GM12878 (cell line): ENCODE results near the gene RGP1. TPM values are rescaled to one million over a fixed set of nuclear protein-coding genes. Genes with fewer than 3 reads are reported as not detected.

ENCODE experiments used
- ATAC-seq: fragments of 200-7000 bp; cut with Tn5 transposase; 3 replicates; pipeline ENCODE4 v1.9.1; 2020; ENCODE audit warnings: mild to moderate bottlenecking, moderate library complexity
- BruUV-seq: library from RNA; stranded (reverse); fragments of 400-500 nt; replicated peaks from 2 replicates; lab custom pipeline; 2021; lab: Mats Ljungman, UMichigan
- CTCF ChIA-PET: fragments of 300-600 bp; sonication (Branson Sonifier 250); formaldehyde crosslinking; extraction: SDS; loops from one replicate; lab custom pipeline; 2021; ENCODE audit warnings: inconsistent platforms; lab: Yijun Ruan, JAX
- POLR2A ChIA-PET: fragments of 350-600 bp; formaldehyde crosslinking; extraction: SDS; loops from one replicate; lab custom pipeline; 2021; ENCODE audit warnings: inconsistent platforms; lab: Charles Lee
- RAD21 ChIA-PET: fragments of 300-600 bp; sonication (Branson Sonifier 250); formaldehyde crosslinking; loops from one replicate; lab custom pipeline; 2023; ENCODE audit warnings: antibody characterized with exemption; ENCODE audit not compliant: unreplicated experiment; lab: Charles Lee
- SMC1A ChIA-PET: fragments of 300-600 bp; sonication (Branson Sonifier 250); formaldehyde crosslinking; loops from one replicate; lab custom pipeline; 2023; ENCODE audit not compliant: unreplicated experiment, uncharacterized antibody; lab: Charles Lee
- DNase-seq: peaks from one replicate; pipeline ENCODE4 v3.0.0-alpha.2; 2011; ENCODE audit warnings: low read depth, low spot score
- FAIRE-seq: peaks from 3 replicates; lab custom pipeline; 2011; peaks lifted over from hg19 to GRCh38; lab: Jason Lieb, UNC
- H2AFZ ChIP-seq: 2 replicates; pipeline ENCODE4 v1.6.0; 2011; ENCODE audit warnings: low read depth, low read length, control low read depth; ENCODE audit not compliant: control insufficient read depth
- H3K27ac ChIP-seq: 2 replicates; pipeline ENCODE4 v1.5.1; 2011; ENCODE audit warnings: control low read depth; ENCODE audit not compliant: control insufficient read depth, insufficient read depth
- H3K27me3 ChIP-seq, 2 experiments: replicated peaks in 1 of 2; 2 replicates each; pipeline versions ENCODE4 v1.6.0 to v1.6.1; 2011; ENCODE audit warnings: low read length in 1 of 2; ENCODE audit not compliant: control insufficient read depth in 2 of 2, insufficient read depth in 2 of 2
- H3K36me3 ChIP-seq, 2 experiments: 2 replicates each; pipeline ENCODE4 v1.5.1; 2011; ENCODE audit warnings: low read length in 1 of 2; ENCODE audit not compliant: control insufficient read depth in 2 of 2, insufficient read depth in 2 of 2
- H3K4me1 ChIP-seq: 2 replicates; pipeline ENCODE4 v1.6.1; 2011; ENCODE audit warnings: mild to moderate bottlenecking, low read length, moderate library complexity, mixed read lengths; ENCODE audit not compliant: control insufficient read depth, insufficient read depth
- H3K4me2 ChIP-seq: 2 replicates; pipeline ENCODE4 v1.6.0; 2011; ENCODE audit warnings: control low read depth; ENCODE audit not compliant: control insufficient read depth, insufficient read depth
- H3K4me3 ChIP-seq: fragments of 200-600 bp; sonication (generic); 2 replicates; pipeline ENCODE4 v1.5.1; 2016
- H3K79me2 ChIP-seq: 2 replicates; pipeline ENCODE4 v1.6.0; 2011; ENCODE audit warnings: low read length; ENCODE audit not compliant: control insufficient read depth, insufficient read depth
- H3K9ac ChIP-seq: 2 replicates; pipeline ENCODE4 v1.8.0; 2011; ENCODE audit warnings: low read length, control low read depth, mixed read lengths; ENCODE audit not compliant: control insufficient read depth, insufficient read depth
- H3K9me3 ChIP-seq: replicated peaks from 3 replicates; pipeline ENCODE4 v1.5.1; 2011; ENCODE audit warnings: mild to moderate bottlenecking, low read length; ENCODE audit not compliant: control insufficient read depth, insufficient read depth
- H4K20me1 ChIP-seq: 2 replicates; pipeline ENCODE4 v1.6.0; 2011; ENCODE audit not compliant: control insufficient read depth, insufficient read depth
- CBFB ChIP-seq: IDR thresholded peaks from 2 replicates; pipeline ENCODE4 v1.6.1; 2016; ENCODE audit warnings: antibody characterized with exemption, low read depth
- DPF2 ChIP-seq: fragments of 450-650 bp; IDR thresholded peaks from 2 replicates; pipeline ENCODE4 v1.6.1; 2017; ENCODE audit warnings: mild to moderate bottlenecking
- FOS ChIP-seq: IDR thresholded peaks from 3 replicates; pipeline ENCODE4 v1.6.1; 2011; ENCODE audit warnings: borderline replicate concordance; ENCODE audit not compliant: insufficient read length; ENCODE audit errors: extremely low read depth
- JUNB ChIP-seq: IDR thresholded peaks from 2 replicates; pipeline ENCODE4 v1.6.1; 2016; ENCODE audit warnings: antibody characterized with exemption, mild to moderate bottlenecking
- JUND ChIP-seq: IDR thresholded peaks from 2 replicates; pipeline ENCODE4 v1.6.1; 2012; ENCODE audit warnings: low read depth, mild to moderate bottlenecking, low read length, improper control_type of control experiment, moderate library complexity
- MYC ChIP-seq: IDR thresholded peaks from 2 replicates; pipeline ENCODE4 v1.6.1; 2011; ENCODE audit warnings: mild to moderate bottlenecking, low read length, moderate library complexity, inconsistent platforms; ENCODE audit not compliant: insufficient read depth, insufficient replicate concordance, insufficient read length, severe bottlenecking
- PAX8 ChIP-seq: fragments of 450-650 bp; IDR thresholded peaks from 2 replicates; pipeline ENCODE4 v1.6.1; 2017; ENCODE audit warnings: mild to moderate bottlenecking, moderate library complexity
- SREBF2 ChIP-seq: IDR thresholded peaks from 2 replicates; pipeline ENCODE4 v1.6.1; 2012; ENCODE audit warnings: mild to moderate bottlenecking, low read length
- STAT1 ChIP-seq: fragments of 450-650 bp; conservative IDR thresholded peaks from 2 replicates; pipeline ENCODE4 v1.6.1; 2014; ENCODE audit warnings: antibody characterized with exemption, mild to moderate bottlenecking
- TAF1 ChIP-seq: IDR thresholded peaks from 2 replicates; pipeline ENCODE4 v1.6.1; 2011; ENCODE audit warnings: mild to moderate bottlenecking, low read depth, low read length, borderline replicate concordance
- TARDBP ChIP-seq: IDR thresholded peaks from 2 replicates; pipeline ENCODE4 v1.6.1; 2016; ENCODE audit warnings: borderline replicate concordance
- ZBTB40 ChIP-seq: fragments of 450-650 bp; IDR thresholded peaks from 2 replicates; pipeline ENCODE4 v1.6.1; 2016; ENCODE audit warnings: mild to moderate bottlenecking, moderate library complexity, borderline replicate concordance
- ZNF687 ChIP-seq: fragments of 450-650 bp; IDR thresholded peaks from 2 replicates; pipeline ENCODE4 v1.6.1; 2017; ENCODE audit warnings: mild to moderate bottlenecking, moderate library complexity
- WGBS: methylation state at CpG from one replicate; pipeline ENCODE4 v1.1.6; 2016; ENCODE audit warnings: low lambda C conversion rate; ENCODE audit not compliant: insufficient replicate concordance, insufficient coverage; ENCODE audit errors: missing lambda C conversion rate; 5-methylcytosine and 5-hydroxymethylcytosine counted together
- in situ Hi-C: fragments of 300-500 bp; cut with MboI; formaldehyde crosslinking; loops from 9 replicates; pipeline ENCODE4 v1.14.3; 2018; ENCODE audit warnings: mixed read lengths
- intact Hi-C: fragments of 100-400 bp; cut with micrococcal nuclease; formaldehyde crosslinking; loops from one replicate; pipeline ENCODE4 v1.14.2; 2022; ENCODE audit not compliant: unreplicated experiment
- polyA plus RNA-seq, 11 experiments: library from polyadenylated mRNA; depleted of rRNA in 4 of 11; unstranded in 6 of 11; stranded (reverse) in 5 of 11; fragments of >200 nt; fragmentation: Nextera tagmentation in 4 of 11; fragmentation: Illumina TruSeq in 1 of 11; extraction: Ambion mirVana in 4 of 11; extraction: Trizol in 1 of 11; gene quantifications; 1 replicate in 1 of 11; 2 replicates in 10 of 11; pipeline versions ENCODE4 v1.2.1 to v1.2.3, GENCODE V29; 2011 to 2016; ENCODE audit warnings: inconsistent platforms in 2 of 11, missing spikeins in 2 of 11, low read depth in 1 of 11
- total RNA-seq, 4 experiments: library from RNA; depleted of rRNA in 3 of 4; stranded (reverse); fragments of >200 nt in 3 of 4; fragmentation: Illumina TruSeq in 1 of 4; extraction: Trizol in 1 of 4; gene quantifications; 2 replicates each; pipeline versions ENCODE4 v1.2.1 to v1.2.3, GENCODE V29; 2013 to 2021
- TF ChIP-seq, protein P1 (sequence below): fragments of 450-650 bp; IDR thresholded peaks from 2 replicates; pipeline ENCODE4 v1.6.1; 2016; ENCODE audit warnings: mild to moderate bottlenecking

The RGP1 gene
- total and polyA plus RNA-seq, 10 of the 15 experiments (the other 5 are each of a cell fraction or from before 2014, with no cell fraction given), result 0.44 to 14.9 (median 7.4) TPM

DNA sequence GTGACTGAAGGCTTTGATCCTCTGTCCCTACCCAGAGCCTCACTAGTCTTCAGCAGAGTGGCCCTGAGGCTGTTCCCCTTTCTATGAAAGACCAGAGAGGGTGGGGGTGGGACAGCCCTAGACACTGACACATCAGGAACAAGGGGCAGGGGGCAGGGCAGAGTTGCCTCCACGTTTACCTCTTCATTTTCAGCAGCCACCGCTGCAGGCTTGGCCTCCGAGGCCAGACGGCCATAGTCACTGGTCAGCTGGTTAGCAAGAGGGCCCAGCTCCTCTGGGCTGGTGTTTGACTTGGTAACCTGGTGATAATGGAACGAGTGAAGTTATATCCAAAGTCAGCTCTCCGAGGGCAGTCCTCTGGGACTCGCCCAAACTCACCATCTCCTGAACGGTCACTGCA, 43.7 kb upstream of the RGP1 start:
- WGBS, result 82% methylated on average over 8 of the region's 8 CpGs
- no peak overlapping the region for H3K4me3 ChIP-seq
- no peaks in the 10 kb centered on the region for H3K9me3 ChIP-seq
- H3K4me2 ChIP-seq, result no peak overlapping the region
- ChIA-PET CTCF (interaction anchor here (1.4 to 4.1 kb wide), 2 partner anchors 9 to 36 kb away, joined by 3 to 33 read pairs; no protein-coding TSS in a partner anchor), RAD21 (no interaction called here), SMC1A (interaction anchor here (0.7 to 2.2 kb wide), 2 partner anchors 22 to 39 kb away, joined by 3 to 5 read pairs; no protein-coding TSS in a partner anchor), POLR2A (no interaction called here)
- no peak for TF ChIP-seq DPF2
- no peak for TF ChIP-seq SREBF2
- TF ChIP-seq MYC, result no peak
- no peak for TF ChIP-seq JUNB
- TF ChIP-seq TARDBP, result no peak
- TF ChIP-seq, protein P1, sequence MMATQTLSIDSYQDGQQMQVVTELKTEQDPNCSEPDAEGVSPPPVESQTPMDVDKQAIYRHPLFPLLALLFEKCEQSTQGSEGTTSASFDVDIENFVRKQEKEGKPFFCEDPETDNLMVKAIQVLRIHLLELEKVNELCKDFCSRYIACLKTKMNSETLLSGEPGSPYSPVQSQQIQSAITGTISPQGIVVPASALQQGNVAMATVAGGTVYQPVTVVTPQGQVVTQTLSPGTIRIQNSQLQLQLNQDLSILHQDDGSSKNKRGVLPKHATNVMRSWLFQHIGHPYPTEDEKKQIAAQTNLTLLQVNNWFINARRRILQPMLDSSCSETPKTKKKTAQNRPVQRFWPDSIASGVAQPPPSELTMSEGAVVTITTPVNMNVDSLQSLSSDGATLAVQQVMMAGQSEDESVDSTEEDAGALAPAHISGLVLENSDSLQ, result no peak
- TF ChIP-seq TAF1, result no peak
- TF ChIP-seq PAX8, result no peak
- TF ChIP-seq CBFB, result no peak
- no peak for TF ChIP-seq STAT1
- no peak for TF ChIP-seq FOS
- no peak for TF ChIP-seq ZBTB40
- no peak for TF ChIP-seq JUND
- no peak for TF ChIP-seq ZNF687
- H3K27ac ChIP-seq, result no peak overlapping the region
- intact Hi-C loops, result no loop called here
- no peaks in the 10 kb centered on the region for H3K79me2 ChIP-seq
- no peaks in the 10 kb centered on the region for H4K20me1 ChIP-seq
- no peaks in the 10 kb centered on the region for H3K27me3 ChIP-seq
- DNase-seq (no peak), ATAC-seq (no peak), FAIRE-seq (no peak)
- H2AFZ ChIP-seq, result no peak overlapping the region
- no peak overlapping the region for H3K9ac ChIP-seq
- H3K4me1 ChIP-seq, result no peaks in the 10 kb centered on the region
- BruUV-seq, result no TSS peak
- peaks cover 51 to 64% of the 10 kb centered on the region in 2 experiments for H3K36me3 ChIP-seq
- in situ Hi-C loops, result no loop called here
